HepG2 (cell line): ENCODE results near the gene QRFPR. TPM values are rescaled to one million over a fixed set of nuclear protein-coding genes. Genes with fewer than 3 reads are reported as not detected.

ENCODE experiments used
- ATAC-seq: fragments of 200-7000 bp; cut with Tn5 transposase; 3 replicates; pipeline ENCODE4 v1.9.1; 2020; ENCODE audit warnings: mild to moderate bottlenecking, moderate library complexity
- BruUV-seq: library from RNA; stranded (reverse); fragments of 400-500 nt; replicated peaks from 2 replicates; lab custom pipeline; 2021; lab: Mats Ljungman, UMichigan
- CTCF ChIA-PET: fragments of 300-600 bp; formaldehyde crosslinking; extraction: SDS; loops from one replicate; lab custom pipeline; 2021; ENCODE audit warnings: low total read pairs, inconsistent platforms, low intra/inter-chr PET ratio; lab: Yijun Ruan, JAX
- POLR2A ChIA-PET: fragments of 350-600 bp; sonication (Branson Sonifier 250); formaldehyde crosslinking; loops from one replicate; lab custom pipeline; 2020; ENCODE audit warnings: antibody characterized with exemption, inconsistent platforms; lab: Yijun Ruan, JAX
- DNase-seq: peaks from one replicate; pipeline ENCODE4 v3.0.0-alpha.2; 2015; ENCODE audit warnings: low spot score
- FAIRE-seq: peaks from 3 replicates; lab custom pipeline; 2011; peaks lifted over from hg19 to GRCh38; lab: Jason Lieb, UNC
- H2AFZ ChIP-seq: one replicate; pipeline ENCODE4 v1.6.1; 2011; ENCODE audit warnings: low read length, inconsistent platforms
- H3K27ac ChIP-seq: fragments of 300-600 bp; 3 replicates; pipeline ENCODE4 v1.8.0; 2011; ENCODE audit warnings: mixed run types, mild to moderate bottlenecking, mixed read lengths, low read length, inconsistent platforms; ENCODE audit not compliant: insufficient read depth; ENCODE audit errors: extremely low read length
- H3K27me3 ChIP-seq, 2 experiments: fragments of 200-600 bp in 1 of 2; 2 replicates in 1 of 2; 3 replicates in 1 of 2; pipeline versions ENCODE4 v1.6.0 to v1.8.0; 2011; ENCODE audit warnings: low read length in 2 of 2, mild to moderate bottlenecking in 2 of 2, moderate library complexity in 2 of 2, inconsistent platforms in 1 of 2; ENCODE audit not compliant: insufficient read depth in 2 of 2, control insufficient read depth in 1 of 2
- H3K36me3 ChIP-seq, 2 experiments: fragments of 200-600 bp in 1 of 2; replicated peaks in 1 of 2; 2 replicates in 1 of 2; 3 replicates in 1 of 2; pipeline versions ENCODE4 v1.5.1 to v1.8.0; 2011; ENCODE audit warnings: low read length in 2 of 2, inconsistent platforms in 1 of 2; ENCODE audit not compliant: insufficient read depth in 2 of 2, control insufficient read depth in 1 of 2
- H3K4me1 ChIP-seq: 2 replicates; pipeline ENCODE4 v1.5.1; 2012; ENCODE audit warnings: low read length, inconsistent platforms; ENCODE audit not compliant: insufficient read depth
- H3K4me2 ChIP-seq: 2 replicates; pipeline ENCODE4 v1.6.0; 2011; ENCODE audit warnings: low read depth, low read length, inconsistent platforms
- H3K4me3 ChIP-seq, 3 experiments: fragments of 200-600 bp in 1 of 3; sonication (generic), shearing (Covaris generic) in 1 of 3; replicated peaks in 1 of 3; 2 replicates each; pipeline ENCODE4 v1.5.1; 2011 to 2016; ENCODE audit warnings: low read length in 3 of 3, inconsistent platforms in 2 of 3, low read depth in 2 of 3, mild to moderate bottlenecking in 2 of 3, control low read depth in 1 of 3, mixed read lengths in 1 of 3; ENCODE audit not compliant: insufficient read depth in 1 of 3
- H3K79me2 ChIP-seq: one replicate; pipeline ENCODE4 v1.6.1; 2011; ENCODE audit warnings: low read length, inconsistent platforms; ENCODE audit not compliant: insufficient read depth
- H3K9ac ChIP-seq: 2 replicates; pipeline ENCODE4 v1.6.0; 2011; ENCODE audit warnings: mild to moderate bottlenecking, low read depth, low read length, inconsistent platforms; ENCODE audit not compliant: insufficient read depth
- H3K9me3 ChIP-seq: 2 replicates; pipeline ENCODE4 v1.5.1; 2012; ENCODE audit warnings: mild to moderate bottlenecking, low read length
- H4K20me1 ChIP-seq: 2 replicates; pipeline ENCODE4 v1.6.0; 2011; ENCODE audit warnings: inconsistent platforms, mild to moderate bottlenecking, low read length, moderate library complexity; ENCODE audit not compliant: insufficient read depth
- E2F5 ChIP-seq: sonication (generic); formaldehyde crosslinking; conservative IDR thresholded peaks from 2 replicates; pipeline ENCODE4 v1.4.0; 2020; ENCODE audit warnings: missing genetic modification reagents
- EEA1 ChIP-seq: sonication (generic); formaldehyde crosslinking; IDR thresholded peaks from 2 replicates; pipeline ENCODE4 v1.5.1; 2020; ENCODE audit warnings: mild to moderate bottlenecking, missing genetic modification reagents, borderline replicate concordance
- MAFF ChIP-seq: IDR thresholded peaks from 2 replicates; pipeline ENCODE4 v1.6.1; 2011; ENCODE audit warnings: low read depth, low read length, improper control_type of control experiment
- MAFK ChIP-seq, 2 experiments: IDR thresholded peaks in 1 of 2; conservative IDR thresholded peaks in 1 of 2; 2 replicates each; pipeline ENCODE4 v1.6.1; 2011; ENCODE audit warnings: improper control_type of control experiment in 2 of 2, low read length in 2 of 2
- RCOR2 ChIP-seq: IDR thresholded peaks from 2 replicates; pipeline ENCODE4 v1.6.1; 2016; ENCODE audit warnings: missing biosample characterization, missing genetic modification reagents
- RXRB ChIP-seq: IDR thresholded peaks from 2 replicates; pipeline ENCODE4 v1.6.1; 2016; ENCODE audit warnings: borderline replicate concordance, missing genetic modification reagents, missing compliant biosample characterization
- SALL1 ChIP-seq: sonication (generic); formaldehyde crosslinking; IDR thresholded peaks from 2 replicates; pipeline ENCODE4 v1.8.0; 2022; ENCODE audit warnings: mild to moderate bottlenecking, missing genetic modification reagents
- SMAD9 ChIP-seq: sonication (generic); formaldehyde crosslinking; IDR thresholded peaks from 2 replicates; pipeline ENCODE4 v1.5.1; 2020; ENCODE audit warnings: mild to moderate bottlenecking, missing genetic modification reagents
- SRY ChIP-seq: sonication (generic); formaldehyde crosslinking; IDR thresholded peaks from 2 replicates; pipeline ENCODE4 v1.8.0; 2022; ENCODE audit warnings: mild to moderate bottlenecking, missing genetic modification reagents
- THAP9 ChIP-seq: sonication (generic); formaldehyde crosslinking; IDR thresholded peaks from 2 replicates; pipeline ENCODE4; 2020; ENCODE audit warnings: missing genetic modification reagents, mild to moderate bottlenecking, borderline replicate concordance
- USF2 ChIP-seq, 2 experiments: sonication (generic) in 1 of 2; formaldehyde crosslinking in 1 of 2; IDR thresholded peaks; 2 replicates each; pipeline versions ENCODE4 v1.5.1 to v1.6.1; 2011 to 2020; ENCODE audit warnings: borderline replicate concordance in 1 of 2, low read depth in 1 of 2, low read length in 1 of 2, mild to moderate bottlenecking in 1 of 2, missing genetic modification reagents in 1 of 2, moderate library complexity in 1 of 2
- ZBTB14 ChIP-seq: sonication (generic); formaldehyde crosslinking; IDR thresholded peaks from 2 replicates; pipeline ENCODE4 v1.4.0; 2020; ENCODE audit warnings: missing genetic modification reagents
- ZBTB34 ChIP-seq: sonication (generic); formaldehyde crosslinking; IDR thresholded peaks from 2 replicates; pipeline ENCODE4 v1.8.0; 2022; ENCODE audit warnings: mild to moderate bottlenecking, missing genetic modification reagents
- ZNF367 ChIP-seq: sonication (generic); formaldehyde crosslinking; IDR thresholded peaks from 2 replicates; pipeline ENCODE4 v1.4.0; 2020; ENCODE audit warnings: missing genetic modification reagents, borderline replicate concordance
- WGBS: methylation state at CpG from one replicate; pipeline ENCODE4 v1.1.6; 2017; ENCODE audit warnings: low lambda C conversion rate; 5-methylcytosine and 5-hydroxymethylcytosine counted together
- in situ Hi-C: cut with HindIII; loops from 2 replicates; pipeline ENCODE4 v1.10.0; 2017; ENCODE audit warnings: low pct_unique_long_range_greater_than_20kb; ENCODE audit not compliant: extremely low pct_ligation_motif_present
- intact Hi-C: fragments of 100-400 bp; cut with micrococcal nuclease; formaldehyde crosslinking; loops from one replicate; pipeline ENCODE4 v1.10.0; 2022; ENCODE audit not compliant: unreplicated experiment
- polyA plus RNA-seq, 8 experiments: library from polyadenylated mRNA; depleted of rRNA in 3 of 8; stranded (reverse) in 7 of 8; unstranded in 1 of 8; fragments of >200 nt; fragmentation: Illumina TruSeq in 4 of 8; extraction: Trizol in 4 of 8; gene quantifications; 2 replicates each; pipeline versions ENCODE4 v1.2.1 to v1.2.3, GENCODE V29; 2011 to 2016; ENCODE audit warnings: low read depth in 4 of 8, missing spikeins in 1 of 8, mixed read lengths in 1 of 8; ENCODE audit not compliant: insufficient read depth in 1 of 8
- total RNA-seq, 5 experiments: library from RNA; depleted of rRNA; stranded (reverse); fragments of >200 nt; fragmentation: Illumina TruSeq; extraction: Trizol; gene quantifications; 2 replicates each; pipeline ENCODE4 v1.2.3, GENCODE V29; 2016; ENCODE audit warnings: low read depth in 1 of 5

Gene QRFPR
- total and polyA plus RNA-seq, 2 of the 13 experiments (the other 11 are each of a cell fraction or from before 2014, with no cell fraction given), result not detected

GRCh38 chr4:121376097-121376496, 4.7 kb downstream of the QRFPR start:
- Histone ChIP-seq H2AFZ (no peak overlapping the region), H3K4me1 (no peaks in the 10 kb centered on the region), H3K79me2 (no peaks in the 10 kb centered on the region), H3K4me3 (no peak overlapping the region), H4K20me1 (no peaks in the 10 kb centered on the region), H3K27ac (no peak overlapping the region), H3K9me3 (no peaks in the 10 kb centered on the region), H3K4me2 (no peak overlapping the region), H3K27me3 (peaks cover 1 to 17% of the 10 kb centered on the region in 2 experiments; a peak in 3 of 5 replicates), H3K36me3 (no peaks in the 10 kb centered on the region), H3K9ac (no peak overlapping the region)
- ChIA-PET POLR2A (no interaction called here), CTCF (no interaction called here)
- no TSS peak for BruUV-seq
- ATAC-seq (no peak), FAIRE-seq (no peak), DNase-seq (no peak)
- no peak for TF ChIP-seq USF2 (IDR thresholded peaks at IDR 0.05; ENCODE audit: low read depth, low read length)
- no peak for TF ChIP-seq USF2 (CRISPR knock-in tag; IDR thresholded peaks at IDR 0.05; ENCODE audit: borderline replicate concordance)
- TF ChIP-seq E2F5 (CRISPR knock-in tag), result no peak
- TF ChIP-seq MAFF, result no peak
- TF ChIP-seq SMAD9 (CRISPR knock-in tag), result no peak
- TF ChIP-seq THAP9 (CRISPR knock-in tag), result no peak
- no peak for TF ChIP-seq EEA1 (CRISPR knock-in tag)
- no peak for TF ChIP-seq SRY (CRISPR knock-in tag)
- TF ChIP-seq ZBTB34 (CRISPR knock-in tag), result no peak
- no peak for TF ChIP-seq ZBTB14 (CRISPR knock-in tag)
- no peak for TF ChIP-seq RXRB (CRISPR knock-in tag)
- no peak for TF ChIP-seq SALL1 (CRISPR knock-in tag)
- no peak for TF ChIP-seq ZNF367 (CRISPR knock-in tag)
- TF ChIP-seq MAFK (conservative IDR thresholded peaks at IDR 0.05 in 1 of 2, IDR thresholded peaks at IDR 0.05 in 1 of 2; ENCODE audit: low read length in 2 of 2), result no peak
- TF ChIP-seq RCOR2 (CRISPR knock-in tag), result no peak
- in situ Hi-C loops, result loop anchor here (10.0 kb wide), 2 partner anchors 279 to 359 kb away; no protein-coding TSS in a partner anchor
- intact Hi-C loops, result no loop called here
- WGBS, result 6% methylated on average over 1 of the region's 1 CpG
